ENCODE measurements around the gene WNT7A. TPM values are rescaled to one million over a fixed set of nuclear protein-coding genes. Genes with fewer than 3 reads are reported as not detected.

WNT7A gene
- total RNA-seq, 1 experiment from 2014 or later: not detected

DNA sequence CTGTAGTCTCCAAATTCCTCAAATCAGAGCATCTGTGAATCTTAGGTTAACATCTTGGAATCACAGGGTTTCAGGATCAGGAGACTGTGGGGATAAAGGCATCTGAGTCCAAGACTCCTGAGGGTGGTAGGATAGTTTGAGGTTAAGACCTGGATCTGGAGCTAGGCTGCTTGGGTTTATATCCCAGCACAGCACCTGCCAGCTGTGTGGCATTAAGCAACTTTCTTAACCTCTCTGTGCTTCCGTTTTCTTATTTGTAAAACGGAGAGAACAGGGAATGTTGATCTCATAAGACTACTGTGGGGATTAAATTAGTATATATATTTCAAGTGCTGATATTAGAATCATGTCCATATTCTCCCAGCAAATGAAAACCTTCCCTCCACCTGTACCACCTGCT lies 33.6 kb downstream of the WNT7A start:
- H3K9me3 ChIP-seq (ENCODE audit: control insufficient read depth, low read depth, low read length): no peaks in the 10 kb centered on the region
- no peak overlapping the region for H2BK15ac ChIP-seq (ENCODE audit: low read depth, low read length)
- Mint-ChIP-seq H3K4me1 (peaks cover 13 to 22% of the 10 kb centered on the region in 2 experiments), H3K27ac (peak overlapping the region in 1 of 3 experiments; percentile 70; a peak in 1 of 7 replicates), H3K9me3 (no peaks in the 10 kb centered on the region), H3K27me3 (ENCODE audit: low read depth) (peaks cover 7% of the 10 kb centered on the region), H3K36me3 (ENCODE audit: insufficient read depth in 1 of 3, low read depth in 3 of 3) (no peaks in the 10 kb centered on the region), H3K4me3 (no peak overlapping the region)
- H3K79me2 ChIP-seq (ENCODE audit: insufficient read depth, low read length): no peaks in the 10 kb centered on the region
- H2BK12ac ChIP-seq (ENCODE audit: insufficient read length, low read depth, low read length): no peak overlapping the region
- H2BK20ac ChIP-seq (ENCODE audit: low read depth, low read length, poor library complexity, severe bottlenecking): no peak overlapping the region
- no peak overlapping the region for H4K91ac ChIP-seq (ENCODE audit: insufficient read length, low read depth, low read length)
- H3K9ac ChIP-seq (ENCODE audit: extremely low read depth, insufficient read length, low read length): no peak overlapping the region
- no CpG with 5 or more reads among the region's 2 CpGs for WGBS (ENCODE audit: extremely low coverage, insufficient read length, low lambda C conversion rate)
- H3K23ac ChIP-seq (ENCODE audit: insufficient read length, low read depth, low read length): no peak overlapping the region
- H2BK5ac ChIP-seq (ENCODE audit: insufficient read length, low read length): no peak overlapping the region
- no peaks in the 10 kb centered on the region for H3K23me2 ChIP-seq (ENCODE audit: insufficient read length, low read depth, low read length, poor library complexity, severe bottlenecking)
- no peak overlapping the region for H2BK120ac ChIP-seq (ENCODE audit: low read depth, low read length, poor library complexity, severe bottlenecking)
- no peaks in the 10 kb centered on the region for H3K27me3 ChIP-seq (ENCODE audit: insufficient read depth, low read length)
- H4K8ac ChIP-seq (replicated peaks; ENCODE audit: insufficient read length, low read depth, low read length): no peak overlapping the region
- no peak overlapping the region for H4K5ac ChIP-seq (ENCODE audit: insufficient read length, low read depth, low read length)
- H3K4me1 ChIP-seq (ENCODE audit: insufficient read depth, low read length): no peaks in the 10 kb centered on the region
- no peak for DNase-seq
- H3K79me1 ChIP-seq (ENCODE audit: insufficient read depth, low read depth, low read length, poor library complexity, severe bottlenecking): no peaks in the 10 kb centered on the region
- no peak overlapping the region for H3T11ph ChIP-seq (ENCODE audit: low read length)
- H3K14ac ChIP-seq (ENCODE audit: insufficient read depth, low read length): no peak overlapping the region
- H2AK5ac ChIP-seq (ENCODE audit: insufficient read length, low read length): no peak overlapping the region
- TF ChIP-seq, protein P1, sequence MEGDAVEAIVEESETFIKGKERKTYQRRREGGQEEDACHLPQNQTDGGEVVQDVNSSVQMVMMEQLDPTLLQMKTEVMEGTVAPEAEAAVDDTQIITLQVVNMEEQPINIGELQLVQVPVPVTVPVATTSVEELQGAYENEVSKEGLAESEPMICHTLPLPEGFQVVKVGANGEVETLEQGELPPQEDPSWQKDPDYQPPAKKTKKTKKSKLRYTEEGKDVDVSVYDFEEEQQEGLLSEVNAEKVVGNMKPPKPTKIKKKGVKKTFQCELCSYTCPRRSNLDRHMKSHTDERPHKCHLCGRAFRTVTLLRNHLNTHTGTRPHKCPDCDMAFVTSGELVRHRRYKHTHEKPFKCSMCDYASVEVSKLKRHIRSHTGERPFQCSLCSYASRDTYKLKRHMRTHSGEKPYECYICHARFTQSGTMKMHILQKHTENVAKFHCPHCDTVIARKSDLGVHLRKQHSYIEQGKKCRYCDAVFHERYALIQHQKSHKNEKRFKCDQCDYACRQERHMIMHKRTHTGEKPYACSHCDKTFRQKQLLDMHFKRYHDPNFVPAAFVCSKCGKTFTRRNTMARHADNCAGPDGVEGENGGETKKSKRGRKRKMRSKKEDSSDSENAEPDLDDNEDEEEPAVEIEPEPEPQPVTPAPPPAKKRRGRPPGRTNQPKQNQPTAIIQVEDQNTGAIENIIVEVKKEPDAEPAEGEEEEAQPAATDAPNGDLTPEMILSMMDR (conservative IDR thresholded peaks at IDR 0.05): no peak
- no peak overlapping the region for H3K4me2 ChIP-seq (ENCODE audit: insufficient read depth, insufficient read length, low read length)
- no peaks in the 10 kb centered on the region for H4K20me1 ChIP-seq (ENCODE audit: control insufficient read depth, insufficient read depth, insufficient read length)
- H3K4ac ChIP-seq (ENCODE audit: low read depth, low read length): no peak overlapping the region
- H3K27ac ChIP-seq (ENCODE audit: insufficient read length, low read depth, low read length): no peak overlapping the region
- no peak overlapping the region for H3K56ac ChIP-seq (ENCODE audit: insufficient read length, low read depth, low read length)
- H3K18ac ChIP-seq (ENCODE audit: insufficient read length, low read depth, low read length): no peak overlapping the region
- H2AFZ ChIP-seq (ENCODE audit: low read length): no peak overlapping the region

Data from H9 (cell line).